T-cell (primary cell): ENCODE measurements around the gene RBX1. TPM values are rescaled to one million over a fixed set of nuclear protein-coding genes. Genes with fewer than 3 reads are reported as not detected.

Experiments used
- ATAC-seq, 4 experiments: fragments of 200-7000 bp in 3 of 4; fragments of 150-1000 bp in 1 of 4; cut with Tn5 transposase; replicated peaks in 1 of 4; 1 replicate in 3 of 4; 2 replicates in 1 of 4; pipeline ENCODE4 v1.10.0; 2021; ENCODE audit warnings: moderate library complexity in 3 of 4, mild to moderate bottlenecking in 2 of 4, moderate number of reproducible peaks in 1 of 4
- CTCF ChIA-PET, 2 donors: fragments of 300-600 bp; sonication (Branson Sonifier 250); formaldehyde crosslinking; loops; one replicate each; lab custom pipeline; 2022; ENCODE audit warnings: antibody characterized with exemption in 2 of 2; lab: Charles Lee
- POLR2A ChIA-PET, 2 donors: fragments of 300-600 bp; sonication (Branson Sonifier 250); formaldehyde crosslinking; loops; one replicate each; lab custom pipeline; 2022; ENCODE audit warnings: antibody characterized with exemption in 2 of 2; lab: Charles Lee
- DNase-seq, 35 experiments: peaks; one replicate each; pipeline versions ENCODE4 v3.0.0 to v3.0.0-alpha.2; 2013 to 2023
- H3K27ac ChIP-seq: one replicate; pipeline ENCODE4 v1.5.1; 2013; ENCODE audit warnings: low read length
- H3K27me3 ChIP-seq, 2 experiments: replicated peaks in 1 of 2; 1 replicate in 1 of 2; 2 replicates in 1 of 2; pipeline versions ENCODE4 v1.6.1 to v1.7.0; 2013; ENCODE audit warnings: low read length in 1 of 2, mixed read lengths in 1 of 2; ENCODE audit not compliant: control insufficient read depth in 2 of 2, insufficient read depth in 2 of 2; ENCODE audit errors: extremely low read depth in 1 of 2
- H3K36me3 ChIP-seq, 2 donors: 1 replicate in 1 of 2; 2 replicates in 1 of 2; pipeline versions ENCODE4 v1.6.1 to v1.7.0; 2013; ENCODE audit warnings: low read length in 1 of 2; ENCODE audit not compliant: control insufficient read depth in 2 of 2, insufficient read depth in 1 of 2; ENCODE audit errors: extremely low read depth in 1 of 2
- H3K4me1 ChIP-seq, 2 experiments: 1 replicate in 1 of 2; 2 replicates in 1 of 2; pipeline versions ENCODE4 v1.6.1 to v1.7.0; 2013; ENCODE audit warnings: low read length in 2 of 2, mixed read lengths in 1 of 2; ENCODE audit not compliant: insufficient read depth in 2 of 2, control insufficient read depth in 1 of 2; ENCODE audit errors: extremely low read depth in 1 of 2
- H3K4me3 ChIP-seq, 2 donors: 1 replicate in 1 of 2; 2 replicates in 1 of 2; pipeline versions ENCODE4 v1.5.1 to v1.7.0; 2013; ENCODE audit warnings: mild to moderate bottlenecking in 2 of 2, low read length in 1 of 2, moderate library complexity in 1 of 2; ENCODE audit not compliant: control insufficient read depth in 1 of 2; ENCODE audit errors: extremely low read depth in 1 of 2
- H3K9me3 ChIP-seq: 2 replicates; pipeline ENCODE4 v1.7.0; 2013
- H3K27ac Mint-ChIP-seq, 2 donors: one replicate each; pipeline ENCODE4 v1.8.0; 2020 to 2021; ENCODE audit warnings: mild to moderate bottlenecking in 2 of 2, mixed read lengths in 2 of 2
- H3K27me3 Mint-ChIP-seq, 2 donors: one replicate each; pipeline ENCODE4 v1.8.0; 2021 to 2022; ENCODE audit warnings: mixed read lengths in 2 of 2
- H3K36me3 Mint-ChIP-seq: one replicate; pipeline ENCODE4 v1.8.0; 2021; ENCODE audit warnings: mixed read lengths
- H3K4me1 Mint-ChIP-seq, 3 donors: one replicate each; pipeline ENCODE4 v1.8.0; 2020 to 2022; ENCODE audit warnings: mixed read lengths in 3 of 3, mild to moderate bottlenecking in 1 of 3
- H3K4me3 Mint-ChIP-seq, 3 donors: one replicate each; pipeline ENCODE4 v1.8.0; 2020 to 2022; ENCODE audit warnings: mild to moderate bottlenecking in 3 of 3, mixed read lengths in 3 of 3, moderate library complexity in 3 of 3
- H3K9me3 Mint-ChIP-seq, 3 donors: one replicate each; pipeline ENCODE4 v1.8.0; 2020 to 2022; ENCODE audit warnings: mixed read lengths in 3 of 3
- WGBS: methylation state at CpG from one replicate; pipeline ENCODE4 v1.1.5; 2013; ENCODE audit warnings: missing lambda C conversion rate; ENCODE audit not compliant: insufficient coverage; 5-methylcytosine and 5-hydroxymethylcytosine counted together
- total RNA-seq, 35 experiments: library from RNA in 6 of 35; stranded (reverse) in 6 of 35; fragments of 120-200 nt in 1 of 35; gene quantifications; one replicate each; pipeline versions ENCODE4 v1.2.1 to v1.2.4 and lab custom pipeline; 2013 to 2026

Gene RBX1
- total RNA-seq, 5 donors from 2014 or later (not counting 1 experiment from before 2014, with no cell fraction given) = 27.1 to 46.1 (median 39.7) TPM

DNA sequence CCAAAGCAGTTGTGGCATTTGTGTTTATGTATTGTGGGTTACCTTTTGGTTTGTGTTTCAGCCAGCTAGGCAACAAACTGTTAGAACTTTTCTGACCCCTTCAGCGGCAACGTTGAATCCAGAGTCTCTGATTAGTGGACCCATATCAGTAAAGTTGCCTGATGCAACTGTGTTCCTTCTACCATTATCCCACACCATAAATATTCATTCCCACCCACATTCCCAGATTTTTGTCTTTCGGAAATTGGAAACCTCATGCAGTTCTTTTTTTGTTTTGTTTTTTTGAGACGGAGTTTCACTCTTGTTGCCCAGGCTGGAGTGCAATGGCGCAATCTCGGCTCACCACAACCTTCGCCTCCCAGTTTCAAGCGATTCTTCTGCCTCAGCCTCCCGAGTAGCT, 30.7 kb upstream of the RBX1 start:
- H3K36me3 Mint-ChIP-seq = peaks cover 24% of the 10 kb centered on the region

DNA sequence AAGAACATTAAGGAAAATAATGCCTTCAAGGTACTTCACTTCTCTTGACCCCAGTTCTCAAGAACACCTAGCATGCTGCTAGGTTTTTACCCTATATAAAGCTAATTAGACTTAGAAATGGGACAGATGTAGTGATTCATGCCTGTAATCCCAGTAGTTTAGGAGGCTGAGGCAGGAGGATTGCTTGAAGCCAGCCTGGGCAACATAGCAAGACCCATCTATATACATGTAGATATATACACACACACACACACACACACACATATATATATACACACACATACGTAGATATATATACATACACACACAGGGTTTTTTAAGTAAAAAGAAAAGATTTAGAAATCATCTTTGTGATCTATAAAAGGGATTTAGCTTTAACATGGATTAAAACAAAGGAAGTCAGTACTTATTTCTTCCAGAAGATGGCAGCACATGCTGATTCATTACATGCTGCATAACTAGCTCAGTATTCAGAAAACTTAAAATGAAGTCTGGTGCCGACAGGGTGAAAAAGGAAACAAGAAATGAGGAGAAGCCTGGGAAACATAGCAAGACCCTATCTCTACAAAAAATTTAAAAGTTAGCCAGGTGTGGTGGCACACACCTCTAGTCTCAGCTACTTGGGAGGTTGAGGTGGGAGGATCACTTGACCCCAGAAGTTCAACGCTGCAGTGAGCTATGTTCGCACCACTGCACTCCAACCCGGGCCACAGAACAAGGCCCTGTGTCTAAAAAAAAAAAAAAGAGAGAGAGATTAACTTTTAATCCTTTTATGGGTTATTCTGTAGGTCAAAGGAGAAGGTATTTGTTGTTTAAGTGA, 28.5 kb upstream of the RBX1 start:
- Histone ChIP-seq H3K9me3 (no peaks in the 10 kb centered on the region), H3K27ac (no peak overlapping the region), H3K27me3 (no peaks in the 10 kb centered on the region), H3K4me3 (no peak overlapping the region), H3K4me1 (peaks cover 2 to 3% of the 10 kb centered on the region in 2 experiments), H3K36me3 (peaks cover 9 to 39% of the 10 kb centered on the region in 2 donors)
- Mint-ChIP-seq H3K27me3 (no peaks in the 10 kb centered on the region), H3K36me3 (peaks cover 25% of the 10 kb centered on the region), H3K27ac (peak overlapping the region; percentile 0 to 1), H3K9me3 (no peaks in the 10 kb centered on the region), H3K4me1 (peaks cover 4% of the 10 kb centered on the region in 3 donors), H3K4me3 (peak overlapping the region in 2 of 3 donors; percentile 22 to 24)
- ChIA-PET POLR2A (interaction anchor here (0.5 to 1.9 kb wide), 12 partner anchors 9 to 1162 kb away, joined by 3 to 12 read pairs (median 4); partner anchors contain the start of gene RBX1 (in 2 of the 2)), CTCF (interaction anchor here (0.5 to 3.0 kb wide), 37 partner anchors 8 to 1034 kb away, joined by 3 to 93 read pairs (median 4); partner anchors contain the start of genes EP300 (in 1 of the 2), RBX1 (in 1 of the 2), TEF (in 1 of the 2) and ZC3H7B (in 1 of the 2))
- DNase-seq (peak in 11 of 35 experiments; percentile 0 to 85 (median 14)), ATAC-seq (peak; percentile 75 to 89 (median 82))
- whole genome bisulfite sequencing = 100% methylated on average over 1 of the region's 5 CpGs

More for the DNA sequence above, 30.7 kb upstream of the RBX1 start:
- Histone ChIP-seq H3K9me3 (no peaks in the 10 kb centered on the region), H3K27me3 (no peaks in the 10 kb centered on the region), H3K27ac (no peak overlapping the region), H3K4me1 (peaks cover 2 to 3% of the 10 kb centered on the region in 2 experiments), H3K36me3 (peaks cover 8 to 36% of the 10 kb centered on the region in 2 donors), H3K4me3 (no peak overlapping the region)
- peaks cover 4% of the 10 kb centered on the region in 3 donors for H3K4me1 Mint-ChIP-seq
- H3K27me3 Mint-ChIP-seq = no peaks in the 10 kb centered on the region
- POLR2A ChIA-PET = no interaction called here
- WGBS = 98% methylated on average over 7 of the region's 9 CpGs
- no peak overlapping the region for H3K4me3 Mint-ChIP-seq
- no peak for ATAC-seq
- no peaks in the 10 kb centered on the region for H3K9me3 Mint-ChIP-seq
- H3K27ac Mint-ChIP-seq = no peak overlapping the region
- no peak for DNase-seq
- CTCF ChIA-PET = interaction anchor here in 1 of 2 donors (0.6 kb wide), 1 partner anchor 601 kb away, joined by 3 read pairs; no protein-coding TSS in a partner anchor

DNA sequence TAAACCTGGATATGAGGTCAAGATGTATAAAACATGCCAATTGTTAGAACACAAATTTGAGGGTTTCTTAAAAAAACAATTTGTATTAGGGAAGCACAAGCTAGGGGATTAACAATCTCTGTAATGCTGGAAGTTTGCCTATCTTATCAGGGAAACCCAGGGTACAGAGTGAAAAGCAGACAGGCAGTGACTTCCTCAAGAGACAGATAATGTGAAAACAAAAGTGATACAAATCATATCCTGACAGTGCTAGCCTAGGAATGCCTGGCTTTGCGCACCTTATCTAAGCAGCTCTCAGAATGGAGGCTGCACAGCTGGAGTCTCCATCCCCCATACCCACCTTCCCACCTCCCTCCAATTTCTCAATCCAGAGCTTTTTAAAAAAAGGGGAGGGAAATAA, 22.5 kb upstream of the RBX1 start:
- no peak for ATAC-seq
- Mint-ChIP-seq H3K27me3 (no peaks in the 10 kb centered on the region), H3K4me3 (no peak overlapping the region), H3K36me3 (peaks cover 33% of the 10 kb centered on the region), H3K9me3 (no peaks in the 10 kb centered on the region), H3K27ac (no peak overlapping the region), H3K4me1 (no peaks in the 10 kb centered on the region)
- Histone ChIP-seq H3K27me3 (no peaks in the 10 kb centered on the region), H3K27ac (no peak overlapping the region), H3K4me1 (no peaks in the 10 kb centered on the region), H3K9me3 (no peaks in the 10 kb centered on the region), H3K4me3 (no peak overlapping the region), H3K36me3 (peaks cover 11 to 35% of the 10 kb centered on the region in 2 donors)
- POLR2A ChIA-PET = interaction anchor here in 1 of 2 donors (0.6 to 0.7 kb wide), 3 partner anchors 181 to 517 kb away, joined by 3 to 7 read pairs (median 6); no protein-coding TSS in a partner anchor
- CTCF ChIA-PET = interaction anchor here (0.6 to 0.7 kb wide), 2 partner anchors 10 to 62 kb away, joined by 4 to 6 read pairs; no protein-coding TSS in a partner anchor
- 100% methylated on average over 1 of the region's 1 CpG for WGBS
- no peak for DNase-seq

DNA sequence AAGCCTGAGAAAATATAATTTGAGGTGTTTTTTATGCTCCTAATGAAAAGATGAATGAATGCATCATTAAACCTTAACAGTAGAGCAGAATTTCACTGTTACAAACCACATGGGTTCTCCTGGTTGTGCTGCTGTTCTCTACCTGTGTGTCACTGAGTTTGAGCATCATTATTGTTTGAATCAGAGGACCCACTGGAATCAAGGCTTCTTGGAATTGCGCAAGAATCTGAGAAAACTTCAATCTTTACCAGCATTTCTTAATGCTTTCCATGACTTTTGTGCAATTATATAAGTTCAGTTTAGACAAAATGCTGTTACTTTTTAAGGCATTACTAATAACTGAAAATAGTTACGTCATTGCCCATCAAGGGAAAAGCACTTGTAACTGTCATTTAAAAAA, 18.8 kb upstream of the RBX1 start:
- no CpG with 5 or more reads among the region's 2 CpGs for WGBS
- no peak overlapping the region for H3K27ac ChIP-seq
- Mint-ChIP-seq H3K9me3 (no peaks in the 10 kb centered on the region), H3K27me3 (no peaks in the 10 kb centered on the region), H3K27ac (no peak overlapping the region), H3K36me3 (peaks cover 15% of the 10 kb centered on the region), H3K4me3 (no peak overlapping the region), H3K4me1 (no peaks in the 10 kb centered on the region)
- DNase-seq = no peak
- no peak overlapping the region for H3K4me3 ChIP-seq
- ATAC-seq = no peak
- H3K27me3 ChIP-seq = no peaks in the 10 kb centered on the region
- peaks cover 7 to 10% of the 10 kb centered on the region in 2 donors for H3K36me3 ChIP-seq
- no peaks in the 10 kb centered on the region for H3K4me1 ChIP-seq
- POLR2A ChIA-PET = interaction anchor here in 1 of 2 donors (0.6 kb wide), 4 partner anchors 9 to 344 kb away, joined by 3 to 5 read pairs (median 4); no protein-coding TSS in a partner anchor
- H3K9me3 ChIP-seq = no peaks in the 10 kb centered on the region
- CTCF ChIA-PET = interaction anchor here in 1 of 2 donors (0.6 to 1.0 kb wide), 2 partner anchors 10 to 18 kb away, joined by 3 read pairs; no protein-coding TSS in a partner anchor

DNA sequence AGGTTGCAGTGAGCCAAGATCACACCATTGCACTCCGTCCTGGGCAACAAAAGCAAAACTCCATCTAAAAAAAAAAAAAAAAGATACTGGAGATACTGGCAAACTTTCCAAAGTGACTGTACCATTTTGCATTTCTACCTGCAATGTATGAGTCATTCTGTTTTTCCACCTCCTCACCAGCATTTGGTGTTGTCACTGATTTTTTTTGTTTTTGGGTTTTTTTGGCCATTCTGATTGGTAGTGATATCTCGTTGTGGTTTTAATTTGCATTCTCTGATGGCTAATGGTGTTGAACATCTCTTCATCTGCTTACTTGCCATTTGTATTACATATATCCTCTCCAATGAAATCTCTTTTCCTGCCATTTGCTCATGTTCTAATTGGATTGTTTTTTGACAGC, 12.0 kb upstream of the RBX1 start:
- POLR2A ChIA-PET = interaction anchor here in 1 of 2 donors (0.7 kb wide), 1 partner anchor 51 kb away, joined by 4 read pairs; no protein-coding TSS in a partner anchor

More for the DNA sequence above, 12.0 kb upstream of the RBX1 start:
- no peak overlapping the region for H3K27ac ChIP-seq
- no peaks in the 10 kb centered on the region for H3K4me1 ChIP-seq
- H3K36me3 ChIP-seq = no peaks in the 10 kb centered on the region
- DNase-seq = no peak
- H3K27me3 Mint-ChIP-seq = no peaks in the 10 kb centered on the region
- H3K9me3 Mint-ChIP-seq = no peaks in the 10 kb centered on the region
- CTCF ChIA-PET = interaction anchor here in 1 of 2 donors (0.7 kb wide), 1 partner anchor 25 kb away, joined by 6 read pairs; no protein-coding TSS in a partner anchor
- WGBS = no CpG with 5 or more reads among the region's 2 CpGs
- no peak overlapping the region for H3K4me3 ChIP-seq
- no peaks in the 10 kb centered on the region for H3K27me3 ChIP-seq
- H3K36me3 Mint-ChIP-seq = no peaks in the 10 kb centered on the region
- no peak for ATAC-seq
- H3K4me3 Mint-ChIP-seq = no peak overlapping the region
- H3K27ac Mint-ChIP-seq = peak overlapping the region in 1 of 2 donors; percentile 61
- H3K4me1 Mint-ChIP-seq = peaks cover 0 to 5% (median 4%) of the 10 kb centered on the region in 3 donors
- H3K9me3 ChIP-seq = no peaks in the 10 kb centered on the region
